Stimulated activated CD8-positive, alpha-beta memory T cell treated with anti-CD3 and anti-CD28 coated beads, Interleukin-2, amount 100 ng/mL, for 1 hour (primary cell): ENCODE results near the gene E2F6.

ENCODE experiments used
- DNase-seq, 2 donors: peaks; one replicate each; pipeline ENCODE4 v3.0.0-alpha.2; 2020; ENCODE audit warnings: low read depth in 2 of 2

E2F6 gene

GRCh38 chr2:11492720-11493119, 26.8 kb upstream of the E2F6 start:
- no peak for DNase-seq

DNA sequence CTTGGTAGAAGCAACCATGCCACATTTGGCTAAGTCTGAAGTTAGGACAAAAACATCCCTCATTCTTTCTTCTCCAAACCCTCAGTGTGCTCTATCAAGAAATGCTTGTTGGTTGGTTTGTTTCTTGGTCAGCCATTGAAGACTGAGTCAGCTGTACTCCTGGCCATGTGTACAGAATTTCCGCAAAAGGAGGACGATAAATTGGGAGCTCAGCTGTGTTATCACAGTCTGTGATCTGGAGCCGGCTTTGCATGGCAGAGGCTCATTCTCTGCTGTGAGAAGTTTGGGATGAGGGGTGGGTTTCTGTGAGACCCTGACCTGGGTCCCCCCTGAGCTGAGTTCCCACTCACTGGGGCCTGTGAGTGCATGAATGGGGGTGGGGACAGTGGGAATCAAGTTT, 26.3 kb upstream of the E2F6 start:
- DNase-seq, result no peak

- DNase-seq, result no peak
Measured at GRCh38 chr2:11491348-11491933, 25.5 kb upstream of the E2F6 start.

- DNase-seq, result no peak
Measured at GRCh38 chr2:11490194-11490593, 24.2 kb upstream of the E2F6 start.

DNA sequence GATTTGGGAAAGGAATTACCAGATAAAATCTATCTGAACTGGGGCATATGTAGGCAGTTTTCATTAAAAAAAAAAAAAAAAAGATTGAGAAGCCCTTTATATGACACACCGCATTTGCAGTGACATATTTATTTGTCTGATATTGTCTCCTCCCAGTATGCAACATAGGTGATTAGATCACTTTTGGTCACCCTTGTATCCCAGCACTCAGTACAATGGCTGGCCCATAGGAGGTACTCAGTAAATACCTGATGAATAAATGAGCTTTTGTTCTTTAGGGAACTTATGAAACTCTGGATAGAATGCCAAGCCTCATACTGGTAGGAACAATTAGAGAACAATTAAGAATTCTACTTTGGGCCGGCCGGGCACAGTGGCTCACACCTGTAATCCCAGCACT, 22.8 kb upstream of the E2F6 start:
- no peak for DNase-seq

- DNase-seq, result no peak
Measured at GRCh38 chr2:11483806-11484617, 18.1 kb upstream of the E2F6 start.

DNA sequence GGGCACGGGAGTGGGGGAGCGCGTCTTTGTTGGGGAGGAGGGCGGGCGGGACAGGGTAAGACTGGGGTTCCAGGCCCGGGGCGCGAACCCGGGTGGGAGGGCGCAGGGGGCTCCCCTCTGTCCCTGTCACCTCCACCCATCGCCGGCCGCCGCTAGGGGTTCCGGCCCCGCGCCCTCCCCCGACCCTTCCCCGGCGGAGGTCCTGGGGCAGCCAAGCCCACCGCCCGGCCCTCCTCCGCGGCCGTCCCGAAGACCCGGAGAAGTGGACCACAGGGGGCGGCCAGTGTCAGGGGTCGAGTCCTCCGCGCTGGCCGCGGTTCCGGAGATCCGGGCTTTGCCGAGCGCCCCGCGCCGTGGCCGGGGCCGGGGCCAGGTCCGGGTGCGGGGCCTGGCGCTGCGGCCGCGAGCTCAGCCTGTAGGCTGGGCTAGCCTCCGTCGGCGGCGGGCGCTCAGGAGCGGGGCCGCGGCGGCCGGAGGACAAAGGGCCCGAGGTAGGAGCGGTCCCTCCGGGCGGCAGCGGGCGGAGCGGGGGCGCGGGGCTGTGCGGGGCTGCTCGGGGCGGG, 16.6 kb upstream of the E2F6 start:
- DNase-seq, result no peak

- DNase-seq, result no peak
Measured at GRCh38 chr2:11481789-11482472, 16.0 kb upstream of the E2F6 start.

- DNase-seq, result no peak
Measured at GRCh38 chr2:11481426-11481788, 15.4 kb upstream of the E2F6 start.

DNA sequence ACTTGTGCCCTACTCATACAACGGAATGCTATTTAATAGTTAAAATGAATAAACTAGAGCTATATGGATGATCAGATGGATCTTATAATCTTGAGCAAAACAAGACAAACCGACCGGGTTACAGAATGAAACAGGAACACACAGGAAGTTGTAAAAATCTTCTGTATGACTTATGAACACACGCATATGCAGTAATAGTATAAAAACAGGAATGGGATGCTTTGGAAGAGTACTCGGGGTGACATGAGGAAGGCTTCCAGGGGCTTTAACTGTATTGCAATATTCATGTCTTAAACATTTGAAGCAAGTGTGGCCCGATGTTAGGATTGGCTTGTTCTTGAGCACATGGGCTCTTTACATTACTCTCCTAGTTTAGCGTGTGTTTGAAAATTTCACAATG, 14.9 kb upstream of the E2F6 start:
- DNase-seq, result no peak

- DNase-seq, result no peak
Measured at GRCh38 chr2:11480406-11480805, 14.4 kb upstream of the E2F6 start.

GRCh38 chr2:11478899-11479605, 13.1 kb upstream of the E2F6 start:
- no peak for DNase-seq

- peak; percentile 59 to 68 for DNase-seq
Measured at GRCh38 chr2:11477994-11478393, 12.0 kb upstream of the E2F6 start.

DNA sequence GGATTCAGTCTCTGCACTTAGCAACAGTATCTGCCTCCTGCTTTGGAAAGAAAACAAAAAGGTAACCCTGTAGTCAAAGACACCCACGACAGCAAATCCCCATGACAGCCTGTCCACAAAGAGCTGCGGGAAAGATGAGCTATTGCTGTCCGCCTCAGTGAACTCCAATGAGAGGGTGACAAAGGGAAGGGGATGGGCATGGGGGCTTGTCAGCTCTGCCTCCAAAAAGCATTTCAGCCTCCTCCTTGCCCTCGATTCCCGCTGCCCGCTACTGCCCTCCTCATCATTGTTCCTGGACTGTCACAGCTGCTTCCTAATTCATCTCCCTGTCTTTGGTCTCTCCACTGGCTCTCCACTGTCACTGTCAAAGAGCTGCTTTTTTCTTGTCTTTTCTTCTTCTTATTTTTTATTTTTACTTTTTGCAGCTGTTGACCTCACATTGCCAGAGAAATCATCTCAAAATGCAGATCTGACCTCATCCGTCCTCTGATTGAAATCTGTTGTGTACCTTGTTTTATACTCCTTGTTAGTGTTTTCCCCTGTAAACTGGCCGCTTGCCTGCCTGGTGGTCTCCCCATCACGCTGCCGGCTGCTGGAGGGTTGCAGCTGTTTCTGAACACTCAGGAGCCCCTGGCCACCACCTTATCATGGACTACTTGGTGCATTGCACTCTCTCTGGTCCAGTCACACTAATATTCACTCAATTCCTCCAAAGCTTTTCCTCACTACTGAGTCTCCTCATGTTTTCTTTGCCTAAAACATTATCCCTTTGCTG, 7.9 kb upstream of the E2F6 start:
- no peak for DNase-seq

DNA sequence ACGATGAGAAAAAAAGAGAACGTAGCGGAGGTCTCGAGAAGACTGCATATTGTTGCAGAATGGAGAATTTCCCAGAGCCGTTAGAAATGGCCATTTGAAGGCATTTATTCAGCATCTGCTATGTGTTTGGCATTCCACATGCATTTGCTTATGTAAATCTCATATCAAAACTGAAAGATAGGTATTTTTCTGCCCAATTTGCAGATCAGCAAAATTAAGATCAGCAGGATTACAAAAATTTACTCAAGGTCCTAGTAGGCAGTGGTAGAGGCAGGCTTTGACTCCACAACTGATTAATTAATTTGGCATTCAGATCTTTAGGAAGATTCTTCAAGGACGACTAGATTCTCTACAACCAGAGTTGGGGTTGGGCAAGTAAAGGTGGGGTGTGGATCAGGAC, 1.8 kb upstream of the E2F6 start:
- no peak for DNase-seq

DNA sequence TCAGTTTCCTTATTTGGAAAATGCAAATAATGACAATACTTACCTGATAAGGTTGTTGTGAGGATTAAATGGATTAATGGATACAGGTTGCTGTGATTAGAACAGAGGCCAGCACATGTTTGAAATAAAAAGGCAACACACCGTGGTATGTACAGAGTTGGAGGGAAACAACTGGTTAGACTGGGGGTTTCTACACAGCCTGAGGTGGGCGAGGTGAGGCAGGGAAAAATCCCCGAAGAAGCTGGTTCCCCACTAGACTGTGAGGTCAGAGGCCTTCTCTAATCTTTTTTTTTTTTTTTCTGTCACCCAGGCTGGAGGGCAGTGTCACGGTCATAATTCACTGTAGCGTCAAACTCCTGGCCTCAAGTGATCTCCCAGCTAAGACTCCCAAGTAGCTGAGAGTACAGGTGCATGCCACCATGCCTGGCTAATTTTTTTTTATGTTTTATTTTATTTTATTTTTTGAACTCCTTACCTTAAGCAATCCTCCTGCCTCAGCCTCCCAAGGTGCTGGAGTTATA, 1.2 kb upstream of the E2F6 start:
- DNase-seq, result no peak

DNA sequence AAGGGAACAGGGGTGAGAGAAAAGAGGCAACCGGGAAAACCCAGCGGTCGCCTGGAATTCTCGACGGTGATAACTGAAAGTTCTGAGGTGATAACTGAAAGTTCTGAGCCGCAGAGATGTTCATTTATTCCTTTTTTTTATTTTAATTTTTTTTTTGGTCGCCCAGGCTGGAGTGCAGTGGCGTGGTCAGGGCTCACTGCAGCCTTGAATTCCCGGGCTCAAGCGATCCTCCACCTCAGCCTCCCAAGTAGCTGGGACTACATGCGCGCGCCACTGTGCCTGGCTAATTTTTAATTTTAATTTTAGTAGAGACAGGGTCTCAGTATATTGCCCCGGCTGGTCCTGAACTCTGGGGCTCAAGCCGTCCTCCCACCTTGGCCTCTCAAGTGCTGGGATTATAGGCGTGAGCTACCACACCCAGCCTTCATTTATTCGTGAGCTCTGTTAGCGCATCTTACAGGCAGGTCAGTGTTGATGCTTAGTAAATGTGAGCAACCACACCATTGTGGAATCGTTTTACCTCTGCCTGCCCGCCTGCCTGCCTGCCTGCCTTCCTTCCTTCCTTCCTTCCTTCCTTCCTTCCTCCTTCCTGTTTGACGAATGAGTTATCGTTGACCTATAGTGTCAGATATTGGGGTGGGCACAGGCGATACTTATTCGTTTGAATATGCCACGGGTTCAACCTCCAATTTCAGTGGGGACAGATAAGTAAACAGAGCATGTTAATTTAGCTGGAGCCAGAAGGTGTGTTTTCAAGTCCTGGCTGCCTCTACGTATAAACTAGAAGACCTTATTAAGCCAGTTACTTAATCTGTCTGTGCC, 557 bp upstream of the E2F6 start:
- DNase-seq, result no peak

DNA sequence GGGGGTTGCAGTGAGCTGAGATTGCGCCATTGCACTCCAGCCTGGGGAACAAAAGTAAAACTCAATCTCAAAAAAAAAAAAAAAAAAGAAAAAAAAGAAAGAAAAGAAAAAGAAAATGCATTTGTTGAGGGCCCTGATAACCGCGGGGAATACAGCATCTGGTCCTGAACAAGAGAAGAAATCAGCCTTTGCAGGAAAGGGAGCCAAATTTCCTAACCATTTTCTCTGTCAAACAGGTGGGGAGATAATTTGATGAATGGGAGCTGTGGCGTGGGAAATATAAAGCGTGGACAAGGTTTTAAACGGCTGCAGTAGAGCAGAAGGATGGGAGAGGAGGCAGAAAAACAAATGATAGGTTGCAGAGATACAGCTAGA, 864 bp downstream of the E2F6 start:
- DNase-seq, result no peak

- DNase-seq, result no peak
Measured at GRCh38 chr2:11459816-11460215, 6.1 kb downstream of the E2F6 start.

DNA sequence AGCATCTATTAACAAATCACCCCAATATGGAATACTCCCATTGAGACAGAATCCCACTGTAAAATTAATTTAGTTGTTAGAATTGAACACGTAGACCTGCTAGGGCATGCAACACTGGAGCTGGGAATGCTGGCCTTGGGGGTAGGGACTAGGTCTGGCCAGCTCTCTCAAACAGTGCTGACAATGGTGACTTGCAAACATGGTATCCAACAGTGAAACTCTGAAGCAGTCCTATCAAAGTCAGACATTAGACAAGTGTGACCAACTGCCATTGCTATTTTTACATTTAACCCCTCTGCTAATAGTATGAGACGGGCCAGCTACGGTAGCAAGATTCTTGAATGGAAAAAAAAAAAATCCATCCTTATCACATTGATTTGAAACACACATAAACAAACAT, 7.2 kb downstream of the E2F6 start:
- no peak for DNase-seq
